CD4-positive, alpha-beta T cell treated with Interferon alpha-2 for 1 hour (primary cell): ENCODE measurements around the gene SDCCAG8.
A peak's percentile ranks its signal among the peaks of the same experiment; 100 is the strongest.

Experiments
- DNase-seq, 2 donors: peaks; one replicate each; pipeline ENCODE4 v3.0.0-alpha.2; 2020 to 2022

The SDCCAG8 gene

DNA sequence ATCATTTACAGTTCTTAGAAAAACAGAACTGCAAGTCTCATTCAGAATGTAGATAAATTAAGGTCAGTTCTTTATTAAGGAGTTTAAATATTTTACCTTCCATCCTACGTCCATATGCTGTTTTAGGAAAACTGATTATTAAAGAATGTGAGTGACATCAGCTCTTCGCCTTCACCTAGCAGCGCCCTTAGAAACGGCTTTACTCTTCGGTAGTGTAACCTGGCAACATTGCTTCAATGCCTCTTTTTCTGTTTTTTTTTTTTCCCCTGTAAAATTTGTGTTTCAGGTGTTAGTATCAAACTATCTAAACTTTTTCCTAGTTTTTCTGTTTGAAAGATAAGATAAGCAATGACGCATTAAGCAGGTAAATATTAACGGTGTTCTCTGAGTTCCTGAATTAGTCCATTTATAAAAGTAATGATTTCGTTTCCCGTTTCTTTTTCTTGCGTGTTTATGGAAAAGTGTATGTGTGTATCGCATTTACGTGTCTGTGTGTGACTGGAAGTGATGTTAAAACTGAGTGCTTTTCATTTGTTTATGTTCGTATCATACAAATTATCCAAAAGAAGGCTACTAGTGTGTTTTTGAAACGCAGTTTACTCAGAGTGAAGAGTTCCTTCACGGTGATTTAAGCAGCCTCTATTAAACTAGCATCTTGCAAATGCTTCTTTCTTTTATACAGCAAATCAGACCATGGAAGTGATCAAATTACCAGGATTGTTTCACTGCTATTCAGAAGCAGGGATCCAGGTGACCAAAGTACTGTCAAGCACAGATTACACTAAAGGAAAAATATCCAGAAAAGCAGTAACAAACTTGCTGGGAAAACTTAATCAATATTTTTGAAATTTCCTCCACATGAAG lies 139.0 kb downstream of the SDCCAG8 start:
- no peak for DNase-seq

DNA sequence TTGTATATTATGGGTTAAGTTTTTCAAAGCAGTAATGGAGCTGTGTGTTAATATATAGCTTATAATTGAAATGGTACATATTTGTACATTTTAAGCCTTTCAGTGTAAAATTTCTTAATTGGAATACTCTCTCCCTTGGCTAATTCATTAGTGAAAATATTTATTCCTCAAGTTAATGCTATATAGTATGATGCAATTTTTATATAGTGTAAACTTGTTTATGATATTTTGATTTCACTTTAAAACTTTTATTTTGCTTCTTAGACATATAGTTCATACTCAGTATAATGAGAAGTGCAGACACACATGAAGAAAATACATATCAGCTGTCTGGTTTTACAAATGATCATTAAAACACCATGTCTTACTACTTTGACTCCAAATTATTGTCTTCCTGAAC lies 140.6 kb downstream of the SDCCAG8 start:
- DNase-seq = no peak

DNA sequence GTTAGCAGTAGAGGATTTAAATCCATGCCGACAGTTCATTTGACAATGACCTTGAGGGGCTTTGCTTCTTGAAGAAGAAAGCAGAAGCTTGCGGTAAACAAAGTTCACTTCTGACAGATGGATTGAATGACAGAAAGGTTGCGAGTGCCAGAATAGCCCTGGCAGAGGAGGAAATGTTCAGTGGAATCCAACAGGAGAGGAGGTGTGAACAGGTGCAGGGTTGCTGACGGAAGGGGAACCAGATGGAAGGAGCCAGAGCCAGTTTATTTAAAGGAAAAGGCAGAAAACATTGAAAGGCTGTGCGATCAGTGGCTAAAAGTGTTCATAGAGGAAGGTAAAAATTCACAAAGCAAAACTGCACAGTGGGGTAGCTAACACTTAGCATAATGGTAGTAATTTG lies 141.0 kb downstream of the SDCCAG8 start:
- no peak for DNase-seq

DNA sequence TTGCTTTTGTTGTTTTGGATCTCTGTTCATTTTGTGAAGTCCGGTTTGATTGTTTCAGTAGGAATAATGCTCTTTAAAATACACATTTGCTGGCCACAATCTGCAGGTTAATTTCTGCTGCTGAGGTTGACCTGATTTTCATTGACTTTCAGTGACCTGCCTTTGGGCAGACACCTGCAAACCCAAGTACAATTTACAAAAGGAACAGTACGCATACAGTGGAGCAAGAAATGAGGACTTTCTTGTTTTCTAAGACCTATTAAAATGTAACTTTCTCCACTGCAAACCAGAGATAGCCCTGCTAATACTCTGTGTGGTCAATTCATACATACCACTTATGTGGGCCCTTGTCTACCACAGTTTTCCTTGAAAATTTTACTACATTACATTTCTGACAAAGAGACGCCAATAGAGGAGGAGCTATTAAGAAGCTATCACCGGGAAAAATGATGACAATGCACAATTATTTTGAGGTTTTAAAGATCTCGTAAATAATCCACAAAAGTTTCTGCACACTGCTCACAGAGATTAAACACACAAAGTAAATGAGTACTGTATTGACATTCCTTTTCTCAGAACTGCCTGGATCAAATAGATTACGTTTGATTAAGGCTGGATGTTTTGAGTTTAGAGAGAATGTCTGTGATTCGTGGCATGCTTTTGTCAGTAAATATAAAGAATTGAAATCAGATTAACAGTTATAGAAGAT lies 141.9 kb downstream of the SDCCAG8 start:
- no peak for DNase-seq

DNA sequence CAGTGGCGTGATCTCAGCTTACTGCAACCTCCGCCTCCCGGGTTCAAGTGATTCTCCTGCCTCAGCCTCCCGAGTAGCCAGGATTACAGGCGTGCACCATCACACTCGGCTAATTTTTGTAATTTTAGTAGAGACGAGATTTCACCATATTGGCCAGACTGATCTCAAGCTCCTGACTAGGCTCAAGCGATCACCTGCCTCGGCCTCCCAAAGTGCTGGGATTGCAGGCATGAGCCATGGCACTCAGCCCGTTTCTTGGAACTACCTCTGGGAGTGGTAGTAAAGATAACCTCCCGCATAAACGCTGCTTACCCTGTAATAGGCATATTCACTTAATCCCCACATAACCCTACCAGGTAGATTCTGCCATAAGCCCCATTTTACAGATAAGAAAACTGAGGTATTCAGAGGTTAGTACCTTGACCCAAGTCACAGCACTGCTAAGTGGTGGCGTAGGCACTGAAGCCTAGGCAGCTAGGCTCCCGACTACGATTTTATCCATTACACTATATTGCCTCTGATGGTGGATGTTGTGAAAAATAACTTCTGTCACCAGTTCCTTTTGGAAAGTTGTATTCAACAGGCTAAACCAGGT lies 143.8 kb downstream of the SDCCAG8 start:
- no peak for DNase-seq

DNA sequence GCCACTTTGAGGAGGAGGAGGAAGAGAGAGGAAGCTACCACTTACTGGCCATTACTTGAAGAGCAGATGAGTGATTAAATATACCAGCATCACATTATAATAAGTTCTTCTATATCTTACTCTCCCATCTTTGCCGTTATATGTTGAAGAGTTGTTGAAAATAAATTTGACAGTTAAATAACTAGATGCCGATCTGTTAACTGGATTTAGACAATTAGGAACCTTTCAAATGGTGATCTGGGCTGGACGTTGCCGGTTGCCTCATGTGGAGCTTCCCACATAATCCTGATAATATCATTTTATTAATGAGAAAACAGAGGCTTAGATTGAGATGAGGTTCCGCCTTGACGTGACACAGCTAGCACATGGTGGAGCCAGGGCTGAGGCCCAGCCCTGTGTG lies 147.0 kb downstream of the SDCCAG8 start:
- no peak for DNase-seq

DNA sequence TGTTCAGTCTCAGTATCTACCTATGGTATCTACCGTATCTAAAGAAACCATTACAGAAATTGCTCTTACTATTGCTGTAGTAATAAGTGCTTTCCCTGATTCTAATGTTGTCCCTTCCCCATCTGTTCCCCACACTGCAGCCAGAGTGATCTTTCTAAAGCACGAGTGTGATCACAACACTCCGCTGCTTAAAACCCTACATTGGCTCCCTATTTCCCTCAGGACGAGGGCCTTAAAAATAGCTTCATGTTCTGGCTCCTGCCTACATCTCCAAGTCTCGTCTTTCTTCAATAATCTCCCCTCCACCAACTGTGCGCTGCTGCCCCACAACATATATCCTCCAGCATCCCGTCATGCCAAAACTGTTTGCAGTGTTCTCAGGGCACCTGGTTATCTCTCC lies 150.6 kb downstream of the SDCCAG8 start:
- no peak for DNase-seq

DNA sequence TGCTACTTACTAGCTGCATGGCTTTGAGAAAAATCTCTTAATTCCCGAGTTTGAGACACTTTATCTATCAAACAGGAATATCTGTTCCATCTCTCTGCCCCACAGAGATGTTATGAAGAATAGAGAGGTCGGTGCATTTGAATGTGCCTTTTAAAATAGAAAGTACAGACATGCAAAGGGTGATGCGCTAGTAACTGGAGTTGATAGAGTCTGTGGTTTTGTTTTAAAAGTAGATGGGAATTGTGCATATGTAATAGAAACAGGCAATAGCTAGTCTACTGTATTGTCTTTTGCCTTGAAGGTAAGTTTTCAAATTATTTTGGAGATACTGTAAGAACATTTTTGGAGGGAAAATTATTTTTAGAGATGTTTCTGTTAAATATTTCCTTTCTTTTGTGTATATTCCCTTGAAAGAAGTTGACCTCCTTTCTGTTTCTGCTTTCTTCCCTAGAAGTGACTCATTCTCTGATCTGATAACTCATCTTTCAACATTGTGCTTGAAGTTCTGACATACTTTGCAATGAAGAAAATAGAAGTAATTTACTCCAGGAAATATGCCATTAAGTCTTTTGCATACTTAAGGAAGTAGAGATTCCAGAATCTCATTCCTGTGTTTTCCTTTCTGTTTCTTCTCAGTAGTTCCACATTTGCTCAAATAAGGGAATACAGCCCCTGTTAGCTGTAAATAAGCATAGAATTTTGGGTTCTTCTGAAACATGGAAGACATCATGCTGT lies 151.6 kb downstream of the SDCCAG8 start:
- no peak for DNase-seq

DNA sequence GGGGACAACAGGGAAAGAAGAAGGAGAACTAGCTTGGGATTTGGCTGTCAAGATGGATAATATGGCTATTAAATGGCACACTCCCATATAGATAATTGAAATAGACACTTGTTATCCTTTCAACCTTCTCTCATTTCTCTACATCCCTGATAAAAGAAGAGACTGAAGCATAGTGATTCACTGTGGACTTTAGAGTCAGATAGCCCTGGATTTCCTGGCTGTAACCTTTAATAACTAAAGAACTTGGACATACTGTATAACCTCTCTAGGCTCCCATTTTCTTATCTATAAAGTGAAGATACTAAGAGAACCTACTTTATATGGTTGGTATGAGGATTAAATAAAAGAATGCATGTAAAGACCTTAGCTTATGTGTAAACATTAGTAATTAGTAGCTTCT lies 152.6 kb downstream of the SDCCAG8 start:
- DNase-seq = no peak

DNA sequence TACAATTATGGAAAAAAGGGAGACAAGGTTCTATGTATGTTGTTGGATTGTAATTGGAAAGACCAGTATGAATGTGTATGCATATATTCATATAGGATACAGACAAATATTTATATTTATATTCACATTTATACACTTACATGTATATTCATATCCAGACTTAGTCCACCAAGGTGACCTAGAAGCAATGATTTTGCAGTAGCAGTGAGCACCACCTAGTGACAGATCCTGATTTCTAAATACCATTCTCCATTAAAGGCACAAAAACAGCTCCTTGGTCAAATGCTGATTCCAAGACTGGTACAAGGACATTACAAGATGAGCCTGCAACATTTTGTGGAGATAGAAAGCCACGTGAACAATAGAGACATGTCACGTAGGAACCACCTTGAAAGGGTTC lies 153.4 kb downstream of the SDCCAG8 start:
- DNase-seq = no peak

DNA sequence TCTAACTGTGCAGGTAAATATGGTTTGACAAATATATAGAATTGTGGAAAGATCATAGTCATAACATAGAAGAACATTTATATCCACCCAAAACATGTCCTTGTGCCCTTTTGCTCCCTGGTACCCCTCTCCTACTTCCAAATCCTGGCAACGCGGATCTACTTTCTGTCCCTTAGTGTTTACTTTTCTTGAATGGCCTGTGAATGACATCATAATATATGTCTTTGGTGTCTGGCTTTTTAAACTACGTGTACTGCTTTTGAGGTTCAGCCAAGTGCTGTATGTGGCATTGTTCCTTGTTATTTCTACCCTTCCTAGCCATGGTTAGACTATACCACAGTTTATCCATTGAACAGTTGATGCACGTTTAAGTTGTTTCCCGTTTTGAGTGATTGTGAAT lies 155.6 kb downstream of the SDCCAG8 start:
- DNase-seq = no peak

DNA sequence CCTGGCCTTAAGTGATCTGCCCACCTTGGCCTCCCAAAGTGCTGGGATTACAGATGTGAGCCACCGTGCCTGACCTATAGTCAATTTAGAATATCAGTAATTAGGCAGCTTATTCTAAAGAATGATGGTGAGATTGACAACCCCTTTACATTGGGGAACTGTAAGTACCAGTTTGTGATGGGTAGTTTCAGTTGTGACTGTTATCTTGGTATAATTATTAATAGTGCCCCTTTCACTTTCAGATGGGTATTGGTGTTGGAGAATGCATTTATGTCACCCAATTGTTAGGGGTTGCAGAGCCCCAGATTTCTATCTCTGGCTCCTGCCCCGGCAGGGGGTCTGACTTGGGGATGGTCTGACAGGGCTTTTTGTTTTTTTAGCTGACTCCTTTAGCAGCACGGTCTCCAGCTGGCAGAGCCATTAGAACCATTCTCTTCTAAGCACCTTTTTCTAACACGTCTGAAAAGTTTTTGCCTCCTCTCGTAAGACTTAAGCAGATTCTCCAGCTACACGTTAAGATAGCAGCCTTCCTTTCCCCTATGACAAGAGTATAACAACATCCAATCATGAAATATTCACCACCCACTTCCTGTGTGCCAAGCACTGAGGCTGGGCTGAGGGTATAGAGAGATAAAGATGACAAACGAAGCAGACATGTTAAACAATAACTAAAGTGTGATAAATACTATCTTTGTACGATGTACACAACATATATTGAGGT lies 157.8 kb downstream of the SDCCAG8 start:
- peak in 1 of 2 donors; percentile 29 for DNase-seq

DNA sequence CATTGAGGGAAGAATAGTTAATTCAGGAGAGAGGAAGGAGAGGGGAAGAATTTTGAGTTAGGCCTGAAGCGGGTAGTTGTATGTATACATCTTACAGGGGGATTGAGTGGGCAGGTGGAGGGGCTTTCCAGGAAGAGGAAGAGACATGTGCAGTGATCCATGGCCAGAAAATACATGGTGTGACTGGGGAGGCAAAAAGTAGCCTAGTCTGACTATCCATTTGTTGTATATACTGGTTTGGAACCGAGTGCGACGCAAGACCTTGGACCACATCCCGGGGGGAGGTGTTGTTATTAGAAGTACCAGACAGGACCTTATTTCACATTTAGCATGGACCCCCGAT lies 158.3 kb downstream of the SDCCAG8 start:
- DNase-seq = no peak

DNA sequence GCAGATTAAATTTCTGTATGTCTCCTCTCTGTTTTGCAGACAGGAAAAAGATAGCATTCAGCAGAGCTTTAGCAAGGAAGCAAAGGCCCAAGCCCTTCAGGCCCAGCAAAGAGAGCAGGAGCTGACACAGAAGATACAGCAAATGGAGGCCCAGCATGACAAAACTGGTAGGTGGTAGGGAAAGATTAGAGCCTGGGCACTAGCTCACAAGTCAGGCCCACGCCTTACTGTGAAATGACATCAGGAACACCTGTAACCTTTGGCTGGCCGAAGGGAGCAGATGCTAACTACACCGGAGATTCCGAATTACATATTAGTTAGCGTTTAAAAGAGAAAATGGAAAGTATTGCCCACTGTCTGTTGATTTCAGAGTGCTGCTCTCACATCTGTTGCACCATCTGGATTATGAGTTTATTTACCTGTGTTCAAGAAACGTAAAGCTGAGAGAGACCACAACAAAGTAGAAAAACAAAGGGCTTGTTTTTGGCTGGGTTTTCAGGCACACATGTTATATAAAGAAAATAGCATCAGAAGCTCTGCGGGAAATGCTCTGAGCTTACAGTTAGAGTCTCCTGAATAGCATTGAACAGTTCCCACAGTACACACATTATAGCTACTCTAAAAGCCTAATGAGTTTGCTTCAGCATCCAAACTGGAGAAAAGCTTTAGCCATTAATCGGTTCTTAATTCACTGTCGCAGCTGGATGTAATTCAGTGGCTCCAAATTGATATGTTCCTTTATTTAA lies 160.0 kb downstream of the SDCCAG8 start:
- DNase-seq = peak in 1 of 2 donors; percentile 8

DNA sequence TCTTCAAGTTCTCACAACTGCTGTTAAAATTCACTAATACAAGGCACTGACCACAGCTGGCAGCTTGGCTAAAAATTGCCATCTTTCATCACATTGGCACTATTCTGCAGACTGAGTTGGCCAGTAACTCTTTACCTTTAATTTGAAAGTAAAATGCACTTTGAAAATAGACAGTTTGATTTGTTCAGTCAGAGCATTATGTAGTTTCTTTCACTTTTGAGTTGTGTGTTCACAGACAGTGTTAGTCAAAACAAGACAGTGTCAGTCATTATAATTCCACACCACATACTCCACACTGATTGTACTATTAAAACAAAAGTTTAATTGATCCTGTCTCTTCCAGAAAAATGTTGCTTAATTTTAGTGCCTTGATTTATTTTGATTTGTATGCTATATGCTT lies 160.7 kb downstream of the SDCCAG8 start:
- peak in 1 of 2 donors; percentile 12 for DNase-seq

DNA sequence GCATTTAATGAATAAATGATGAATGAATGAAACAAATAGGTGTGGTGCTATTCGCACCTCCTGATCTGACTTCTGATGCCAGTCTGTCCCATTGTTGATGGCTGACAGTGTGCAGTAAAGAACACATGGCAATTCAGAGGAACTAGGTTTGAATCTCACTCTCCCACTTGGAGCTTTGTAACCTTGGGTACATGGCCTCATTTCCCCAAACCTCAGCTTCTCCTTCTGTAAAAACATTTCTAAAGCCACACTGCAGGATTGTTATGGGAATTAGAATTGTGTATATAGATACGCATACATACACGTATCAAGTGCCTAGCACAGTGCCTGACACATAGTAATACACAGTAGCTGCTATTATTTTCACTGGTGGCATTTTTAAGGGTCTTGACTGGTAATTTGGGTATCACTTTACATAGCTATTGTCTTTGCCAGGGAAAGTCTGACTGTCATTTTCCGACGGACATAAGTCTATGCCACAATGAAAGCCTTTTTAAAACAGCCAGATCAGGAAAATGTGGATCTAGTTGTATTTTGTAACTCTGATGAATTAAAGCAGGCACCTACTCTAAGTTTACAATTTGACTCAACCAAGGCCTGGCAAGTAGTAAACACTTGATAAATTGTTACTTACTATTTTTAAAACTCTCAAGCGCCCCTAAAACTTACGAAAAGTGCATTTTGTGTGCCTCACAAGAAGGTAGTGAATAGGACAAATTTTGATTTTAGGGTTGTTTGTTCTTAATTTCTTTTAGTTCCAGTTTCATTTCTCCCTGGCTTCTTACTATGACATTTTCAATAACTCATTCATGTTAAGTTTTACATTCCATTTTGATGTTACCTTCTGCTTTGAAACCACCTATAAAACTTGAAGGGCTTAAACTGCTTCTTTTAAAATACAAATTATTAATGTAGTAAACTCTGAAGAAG lies 164.4 kb downstream of the SDCCAG8 start:
- DNase-seq = peak in 1 of 2 donors; percentile 29

DNA sequence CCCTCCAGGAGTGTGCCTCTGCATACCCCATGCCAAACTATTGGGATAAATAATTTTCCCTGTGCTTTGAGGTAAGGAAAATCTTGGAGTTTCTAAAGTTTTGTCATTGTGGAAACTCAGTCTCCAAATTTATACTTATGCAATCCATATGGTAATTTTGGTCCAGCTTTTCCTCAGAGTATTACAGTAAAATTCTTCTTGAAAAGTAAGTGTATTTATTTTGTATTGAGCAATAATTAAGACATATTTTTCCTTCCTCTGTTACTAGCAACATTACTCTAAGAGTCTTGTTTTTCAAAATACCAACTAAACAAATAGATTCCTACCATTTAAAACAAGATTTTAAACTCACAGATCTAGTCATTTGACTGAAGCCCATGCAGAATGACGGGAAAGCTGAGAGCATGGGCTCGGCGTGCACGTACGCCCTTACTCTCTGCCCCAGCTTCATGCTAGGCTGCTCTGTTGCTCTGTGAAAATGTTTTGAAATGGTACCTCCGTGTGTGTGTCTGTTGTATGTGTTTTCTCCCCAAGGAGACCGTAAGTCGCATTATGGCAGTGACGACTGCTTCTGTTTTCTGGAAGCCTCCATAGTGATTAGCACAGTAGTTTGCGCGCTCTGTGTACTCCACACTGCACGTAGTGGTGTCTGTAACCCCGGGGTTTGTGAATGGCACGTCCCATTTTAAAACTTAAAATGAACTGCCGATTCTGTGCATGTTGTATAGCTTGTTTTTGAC lies 165.3 kb downstream of the SDCCAG8 start:
- DNase-seq = peak in 1 of 2 donors; percentile 8

DNA sequence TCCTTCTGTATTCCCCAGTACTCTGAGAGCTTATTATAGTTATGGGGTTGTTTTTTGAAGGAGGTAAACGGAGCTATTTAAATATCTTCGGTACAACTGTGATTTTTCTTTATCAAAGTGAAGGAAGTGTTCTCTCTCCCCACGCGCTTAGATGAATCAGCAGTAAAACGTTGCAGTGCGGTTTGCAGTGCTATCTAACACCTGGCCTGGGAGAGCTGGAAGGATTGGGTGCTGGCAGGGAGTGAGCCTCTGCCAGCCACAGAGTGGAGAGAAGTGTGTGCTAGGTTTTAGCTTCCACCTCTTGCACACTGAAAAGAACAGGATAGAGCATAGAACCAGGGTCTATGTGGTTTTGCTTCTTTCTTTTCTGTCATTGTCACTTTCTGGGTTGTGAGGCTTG lies 165.9 kb downstream of the SDCCAG8 start:
- peak; percentile 24 to 52 for DNase-seq

DNA sequence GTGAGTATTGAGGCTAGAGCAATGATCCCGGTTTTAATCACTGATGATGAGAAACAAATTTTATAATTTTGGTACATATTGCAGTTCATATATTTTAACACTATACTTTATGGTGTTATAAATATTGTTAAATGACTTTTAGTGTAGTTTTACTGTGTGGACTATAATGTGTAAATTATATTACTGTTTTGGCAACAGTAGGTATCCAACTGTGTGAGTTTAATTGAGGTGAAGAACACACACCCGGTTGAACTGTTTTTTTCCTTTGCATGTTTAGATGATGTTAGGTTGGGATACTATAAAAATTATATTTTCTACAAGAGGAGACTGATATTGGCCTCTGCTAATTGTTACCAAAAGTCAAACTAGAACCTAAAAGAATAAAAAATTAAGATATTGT lies 166.5 kb downstream of the SDCCAG8 start:
- no peak for DNase-seq

DNA sequence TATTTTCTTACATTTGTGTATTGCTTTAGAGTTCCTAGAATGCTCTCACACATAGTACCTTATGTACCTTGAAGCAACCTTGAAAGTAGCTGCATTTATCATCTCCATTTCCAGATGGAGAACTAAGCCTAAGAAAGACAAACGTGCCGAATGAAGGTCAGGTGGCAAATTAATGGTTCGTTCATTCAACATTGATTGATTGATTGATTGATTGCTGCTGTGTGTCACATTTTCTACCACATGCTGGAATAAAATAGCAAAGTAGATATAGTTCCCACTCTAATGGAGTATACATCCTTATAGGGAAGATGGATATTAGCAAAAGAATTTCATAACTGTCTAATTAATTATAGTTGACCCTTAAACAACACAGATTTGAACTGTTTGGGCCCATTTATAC lies 172.2 kb downstream of the SDCCAG8 start:
- no peak for DNase-seq
